GM19239 (cell line): Measurements from ENCODE around the gene NBPF11.
"Not testable (repeated sequence)": the region's sequence is repeated elsewhere in the genome, so short reads cannot be mapped to it uniquely, and the experiment has no call there.

Experiments used
- DNase-seq: peaks from one replicate; pipeline ENCODE4 v3.0.0; 2011; ENCODE audit warnings: low spot score; ENCODE audit not compliant: insufficient read length
- FAIRE-seq: peaks from 2 replicates; lab custom pipeline; 2011; peaks lifted over from hg19 to GRCh38; lab: Jason Lieb, UNC

The NBPF11 gene

DNA sequence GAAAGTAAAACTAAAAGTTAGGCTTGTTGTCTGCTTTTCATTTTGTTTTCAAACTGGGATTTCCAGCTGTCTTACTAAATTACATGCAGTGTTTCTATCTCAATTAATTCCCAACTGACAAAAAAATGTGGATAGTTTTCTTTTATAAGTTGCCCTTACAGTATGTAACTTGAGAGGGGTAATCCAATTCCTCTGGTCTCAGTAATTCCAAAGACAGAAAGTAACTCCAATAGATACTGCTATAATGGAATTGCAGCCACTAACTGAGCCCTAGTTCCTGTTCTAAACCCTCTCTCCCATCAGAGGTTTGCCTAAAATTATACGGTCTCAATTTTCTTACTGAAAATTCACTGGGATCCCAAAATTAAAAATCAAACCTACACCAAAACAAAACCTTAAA is 83.5 kb downstream of the NBPF11 start:
- not testable (repeated sequence) for DNase-seq, FAIRE-seq

GRCh38 chr1:148068201-148068600 is 83.9 kb downstream of the NBPF11 start:
- not testable (repeated sequence) for FAIRE-seq, DNase-seq

- not testable (repeated sequence) for DNase-seq, FAIRE-seq
Measured at GRCh38 chr1:148060294-148060701, 91.8 kb downstream of the NBPF11 start.

- not testable (repeated sequence) for FAIRE-seq, DNase-seq
Measured at GRCh38 chr1:148057384-148057783, 94.7 kb downstream of the NBPF11 start.
